GDM1 (cell line): ENCODE measurements around the gene FAM168A.
A peak's percentile ranks its signal among the peaks of the same experiment; 100 is the strongest.

Source experiments
- DNase-seq: peaks from one replicate; lab custom pipeline; 2025; lab: John Stamatoyannopoulos, UW

Gene FAM168A

DNA sequence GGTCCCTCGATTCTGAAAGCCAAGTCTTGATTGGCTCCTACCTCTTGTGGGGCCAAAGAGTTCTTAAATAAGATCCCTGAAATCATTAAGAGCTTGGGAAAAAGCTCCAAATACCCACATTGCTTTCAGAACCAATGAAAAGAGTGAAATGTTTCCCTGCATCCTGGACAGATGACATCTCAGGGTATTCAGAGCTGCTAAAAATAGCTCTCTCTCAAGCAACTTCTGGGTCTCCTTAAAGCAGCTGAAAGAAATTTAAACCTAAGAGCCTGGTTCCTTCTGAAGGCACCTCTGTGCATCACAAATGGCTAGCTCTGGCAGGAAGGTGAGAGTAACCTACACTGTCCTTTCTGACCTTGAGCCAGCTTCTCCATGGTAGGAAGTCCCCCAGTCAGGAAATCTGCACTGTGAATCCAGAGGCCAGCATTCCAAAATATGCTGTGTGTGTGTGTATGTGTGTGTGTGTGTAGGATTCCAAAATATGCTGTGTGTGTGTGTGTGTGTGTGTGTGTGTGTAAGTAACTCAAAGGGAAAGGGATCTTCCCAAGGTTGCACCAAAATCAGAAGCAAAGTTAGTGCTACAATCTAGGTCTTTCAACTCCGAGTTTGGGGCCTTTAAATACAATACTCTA is 171.6 kb downstream of the FAM168A start:
- DNase-seq, result no peak

DNA sequence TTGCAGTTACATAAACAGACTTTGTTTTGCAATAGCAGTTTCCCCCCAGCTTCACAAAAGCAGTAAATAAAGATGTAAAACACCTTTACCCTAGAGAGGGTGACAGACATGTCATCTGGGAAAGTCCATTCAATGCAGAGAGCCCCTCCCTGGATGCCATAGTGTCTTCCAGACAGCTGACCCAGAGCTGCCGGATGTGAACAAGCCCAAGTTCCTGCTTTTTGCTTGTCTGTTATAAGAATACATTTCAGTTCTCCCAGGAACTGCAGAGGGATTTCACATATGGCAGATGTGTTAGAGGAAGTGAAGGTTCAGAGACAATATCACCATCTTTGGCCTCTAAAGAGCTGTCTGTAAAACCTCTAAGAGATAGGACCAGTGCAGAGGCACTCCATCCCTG is 172.8 kb downstream of the FAM168A start:
- no peak for DNase-seq

DNA sequence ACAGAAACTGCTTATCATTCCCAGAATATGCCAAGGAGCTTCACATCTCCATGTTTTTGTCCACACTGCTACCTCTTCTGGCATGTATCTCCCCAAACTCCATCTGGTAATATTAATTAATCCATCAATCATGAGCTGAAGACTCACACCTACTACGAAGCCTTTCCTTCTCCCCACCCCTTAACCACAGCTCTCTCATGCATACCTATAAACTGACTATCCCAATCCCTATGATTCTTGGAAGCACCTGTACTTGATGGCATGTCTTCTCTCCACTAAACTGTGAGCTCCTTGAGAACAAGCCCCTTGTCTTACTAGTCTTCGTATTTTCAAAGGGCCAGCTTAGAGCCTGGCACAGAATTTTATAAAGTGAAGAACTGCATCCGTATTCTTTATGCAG is 174.4 kb downstream of the FAM168A start:
- no peak for DNase-seq

DNA sequence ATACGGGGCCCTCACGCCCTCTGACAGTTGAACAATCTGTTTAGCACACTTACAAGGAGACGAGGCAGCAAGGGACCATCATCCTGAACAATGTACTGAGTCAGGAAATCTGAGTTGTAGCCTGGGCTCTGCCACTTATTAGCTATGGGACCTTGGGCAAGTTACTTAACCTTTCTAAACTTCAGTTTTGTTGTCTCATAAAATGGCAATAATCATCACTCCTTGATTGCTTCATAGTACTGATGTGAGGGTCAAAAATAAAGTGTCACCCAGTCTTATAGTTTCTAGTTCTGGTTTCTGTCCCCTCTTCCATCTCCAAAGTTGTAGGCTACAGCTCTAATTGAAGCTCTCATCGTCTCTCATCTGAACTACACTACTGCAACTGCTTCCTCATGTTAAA is 175.0 kb downstream of the FAM168A start:
- DNase-seq, result no peak

DNA sequence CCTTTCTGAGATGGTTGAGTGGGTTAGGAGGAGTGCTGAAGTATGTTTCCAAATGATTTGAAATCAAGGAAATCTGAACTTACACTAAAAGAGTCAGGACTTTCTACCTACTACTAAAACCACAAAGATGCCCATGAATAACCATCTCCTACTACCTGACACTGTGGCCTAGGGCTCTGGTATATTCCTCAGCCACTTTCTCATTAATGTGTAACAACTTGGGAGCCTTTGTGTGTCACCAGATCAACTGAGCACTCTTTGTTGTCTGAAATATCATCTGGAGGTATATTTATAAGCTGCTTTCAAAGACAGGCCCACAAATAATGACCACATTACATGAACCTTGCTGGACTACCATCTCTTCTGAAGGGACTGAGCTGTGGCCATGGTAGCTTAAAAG is 177.8 kb downstream of the FAM168A start:
- no peak for DNase-seq

DNA sequence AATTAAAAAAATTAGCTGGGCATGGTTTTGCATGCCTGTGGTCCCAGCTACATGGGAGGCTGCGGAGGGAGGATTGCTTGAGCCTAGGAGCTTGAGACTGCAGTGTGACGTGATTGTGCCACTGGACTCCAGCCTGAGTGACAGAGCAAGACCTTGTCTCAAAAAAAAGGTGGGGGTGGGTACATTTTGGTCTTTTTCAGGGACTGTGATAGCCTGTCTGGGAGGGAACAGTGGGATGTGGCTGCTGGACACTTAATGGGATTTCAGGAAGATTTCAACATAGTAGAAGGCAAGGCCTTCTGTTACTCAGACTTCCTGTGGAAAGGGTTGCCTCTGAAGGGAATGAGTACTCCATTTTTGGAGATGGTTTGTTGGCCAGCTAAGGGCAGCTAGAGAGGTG is 181.1 kb downstream of the FAM168A start:
- DNase-seq, result no peak

DNA sequence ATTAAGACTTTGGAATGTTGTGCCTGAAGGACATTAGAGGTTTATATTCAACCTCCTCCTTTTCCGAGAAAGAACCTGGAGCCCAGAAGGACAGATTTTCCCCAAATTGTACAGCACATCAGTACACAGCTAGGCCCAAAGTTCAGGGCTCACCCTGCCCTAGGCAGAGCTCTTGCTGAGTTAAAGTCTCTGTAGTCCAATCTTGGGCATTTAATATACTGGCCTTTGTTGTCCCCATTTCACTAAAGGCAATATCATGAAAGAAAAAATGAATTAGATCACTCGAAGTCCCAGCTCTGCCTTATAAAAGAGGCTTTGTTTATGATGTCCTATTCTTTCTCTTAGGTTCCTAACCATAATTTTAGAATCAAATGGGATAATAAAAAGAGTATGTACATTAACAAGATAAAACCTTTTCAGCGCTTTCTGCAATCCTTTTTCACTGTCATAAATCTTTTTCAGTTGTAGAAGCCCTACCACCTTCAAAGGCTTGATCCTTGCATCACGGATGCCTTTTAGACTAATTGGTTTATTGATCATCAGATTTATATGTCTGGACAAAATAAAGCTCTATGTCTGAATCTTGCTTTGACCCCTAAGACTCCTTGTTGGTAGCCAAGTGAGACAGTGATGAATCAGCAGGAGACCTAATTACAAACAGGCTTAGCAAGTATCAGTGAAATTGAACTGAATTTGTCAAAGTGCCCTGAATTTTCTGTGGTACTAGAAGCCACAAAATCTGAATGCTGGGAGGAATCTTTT is 181.9 kb downstream of the FAM168A start:
- DNase-seq, result no peak

DNA sequence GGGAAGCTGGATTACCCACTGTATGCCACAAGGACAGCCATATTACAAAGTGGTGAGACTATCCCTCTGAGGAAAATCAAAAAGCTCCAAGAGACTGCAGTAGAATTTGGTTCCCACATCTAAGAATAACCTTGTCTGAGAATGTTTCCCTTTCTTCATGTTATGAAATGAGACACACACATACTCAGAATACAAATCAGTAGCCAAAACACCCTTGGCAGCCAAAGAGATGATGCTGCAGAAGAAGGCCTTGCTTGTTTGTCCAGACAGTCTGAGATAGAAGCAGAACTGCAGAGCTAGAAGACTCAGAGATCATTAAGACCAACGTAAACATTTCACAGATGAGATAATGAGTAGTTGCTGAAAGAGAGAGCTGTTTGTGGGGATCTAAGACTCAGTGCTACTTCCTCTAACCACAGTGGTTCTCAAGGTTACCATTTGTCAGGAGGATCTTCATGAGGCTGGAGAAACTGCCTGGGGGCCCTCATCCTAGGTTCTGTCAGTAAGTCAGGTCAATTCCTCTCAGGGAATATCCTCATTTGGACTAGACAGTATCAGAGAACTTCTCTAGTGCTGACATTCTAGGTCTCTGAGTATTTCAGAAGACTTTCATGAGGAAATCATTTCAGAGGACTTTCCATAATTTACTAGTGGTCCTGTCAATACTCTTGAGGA is 182.8 kb downstream of the FAM168A start:
- no peak for DNase-seq

DNA sequence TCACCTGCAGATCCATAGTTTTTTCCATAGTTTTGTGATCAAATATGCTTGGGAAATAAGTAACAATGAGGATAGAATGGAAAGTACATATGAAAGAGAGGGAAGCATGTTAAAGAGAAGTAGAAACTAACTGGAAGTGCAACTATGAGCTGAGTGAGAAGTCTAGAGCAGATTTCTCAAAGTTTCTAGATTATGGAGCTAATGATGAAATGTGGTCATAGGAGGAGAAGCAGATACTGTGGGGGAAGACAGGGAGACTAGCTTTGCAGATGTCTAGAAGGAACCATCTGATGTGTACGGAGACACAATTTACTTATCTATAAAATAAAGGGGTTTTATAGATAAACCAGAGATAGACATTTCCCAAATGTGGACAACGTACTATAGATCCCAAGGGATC is 184.7 kb downstream of the FAM168A start:
- no peak for DNase-seq

DNA sequence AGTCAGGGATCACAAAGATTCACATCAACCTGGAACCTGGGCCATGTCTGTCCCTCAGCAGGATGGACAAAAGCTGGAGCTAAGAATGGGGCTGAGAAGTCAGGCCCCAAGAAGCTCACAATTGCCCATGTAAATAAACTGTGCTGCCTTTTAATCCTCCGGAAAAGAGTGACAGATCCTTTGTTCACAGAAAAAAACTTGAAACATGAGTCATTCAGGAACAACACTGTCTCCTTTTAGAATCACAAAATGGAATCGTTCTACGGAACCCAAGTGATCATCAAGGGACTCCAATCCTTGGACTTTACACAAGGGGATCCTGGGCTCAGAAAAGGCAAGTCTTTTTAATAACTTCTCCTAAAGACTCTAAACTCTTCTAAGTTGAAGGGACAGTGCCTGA is 185.6 kb downstream of the FAM168A start:
- no peak for DNase-seq

DNA sequence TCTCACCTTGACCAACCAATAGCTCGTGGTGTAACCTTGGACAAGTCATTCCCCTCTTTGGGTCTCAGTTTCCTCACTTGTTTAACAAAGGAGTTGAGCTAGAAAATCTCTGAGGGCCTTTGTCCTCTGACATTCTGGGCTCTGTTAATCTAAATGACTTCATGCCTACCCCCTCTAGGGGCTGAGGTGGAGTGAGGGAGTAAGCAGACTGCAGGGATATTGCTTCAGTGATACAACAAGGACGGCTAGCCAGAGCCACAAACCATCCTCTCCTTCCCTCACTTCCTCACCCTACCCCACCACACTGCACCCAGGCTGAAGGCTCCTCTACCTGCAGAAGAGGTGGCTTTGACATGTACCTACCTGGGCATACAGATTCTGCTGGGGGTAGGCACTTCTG is 186.9 kb downstream of the FAM168A start:
- DNase-seq, result no peak

DNA sequence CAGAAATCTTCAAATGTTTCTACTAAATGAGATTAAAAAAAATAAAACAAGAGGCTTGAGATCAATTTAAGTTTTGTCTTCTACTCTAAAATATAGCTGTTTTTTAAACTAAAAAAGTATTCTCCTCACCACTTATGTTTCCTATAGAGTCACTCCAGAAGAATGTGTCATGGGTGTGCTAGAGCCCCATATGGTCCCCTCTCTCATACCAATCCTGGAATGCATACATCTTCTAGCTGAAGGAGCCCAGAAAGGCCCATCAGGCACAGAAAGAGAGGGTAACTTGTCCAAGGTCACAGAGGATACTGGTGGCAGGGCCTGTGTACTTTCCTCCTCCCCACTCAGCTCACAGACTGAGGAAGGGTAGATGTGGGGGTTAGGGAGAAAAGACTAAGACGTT is 187.3 kb downstream of the FAM168A start:
- DNase-seq, result no peak

DNA sequence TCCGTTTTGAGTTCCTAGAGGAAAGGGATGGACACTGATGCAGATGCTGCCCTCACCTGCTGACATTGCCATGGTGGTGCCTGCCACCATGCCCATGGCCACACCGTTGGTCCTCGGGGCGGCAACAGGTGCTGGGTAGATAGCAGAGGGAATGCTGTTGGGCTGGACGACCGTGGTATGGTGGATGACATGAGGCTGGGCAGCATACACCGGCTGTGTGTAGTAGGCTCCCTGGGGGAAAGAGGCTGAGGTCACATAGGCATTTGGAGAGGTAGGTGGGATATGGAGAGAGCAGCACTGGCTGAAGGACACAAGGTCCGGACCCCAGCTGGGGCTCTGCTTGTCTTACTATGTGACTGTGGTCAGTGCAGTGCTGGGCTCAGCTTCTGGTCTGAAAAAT is 188.5 kb downstream of the FAM168A start:
- DNase-seq, result no peak

DNA sequence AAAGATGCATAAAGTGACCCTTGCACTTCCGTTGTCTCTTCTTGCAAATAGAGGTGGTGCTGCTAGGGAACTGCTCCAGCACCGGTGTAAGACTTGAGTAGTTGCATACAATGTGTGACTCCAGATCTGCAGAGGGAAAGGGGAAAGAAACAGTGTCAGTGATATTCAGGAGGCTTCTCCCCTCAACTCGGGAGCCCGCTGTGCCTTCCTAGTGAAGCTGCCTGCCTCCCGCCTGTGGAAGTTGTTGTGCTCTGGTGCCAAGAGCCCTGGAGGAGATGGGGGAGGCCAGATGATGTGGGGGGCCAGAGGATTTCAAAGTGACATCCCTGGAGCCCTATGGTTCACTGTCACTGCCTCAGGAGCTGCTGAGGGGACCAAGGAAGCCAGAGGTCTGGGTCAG is 191.3 kb downstream of the FAM168A start:
- no peak for DNase-seq

DNA sequence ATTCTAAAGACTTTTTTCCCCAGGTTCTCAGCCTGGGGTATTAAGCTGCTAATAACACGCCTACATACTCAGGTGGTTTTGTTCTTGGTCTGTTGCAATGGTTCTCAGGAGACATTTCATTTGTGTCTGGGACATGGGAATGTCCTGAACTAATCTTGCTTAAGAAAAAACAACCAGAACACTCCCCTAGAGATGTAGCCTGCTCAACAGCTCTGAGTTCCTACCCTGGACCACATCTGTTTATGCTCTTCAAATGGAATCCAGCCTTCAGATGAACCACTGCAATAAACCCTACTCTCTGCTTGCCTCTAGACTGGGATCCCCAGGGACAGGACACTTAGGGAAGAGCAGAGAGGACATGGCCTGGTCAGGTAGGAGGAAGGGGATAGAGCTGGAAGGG is 191.8 kb downstream of the FAM168A start:
- no peak for DNase-seq

DNA sequence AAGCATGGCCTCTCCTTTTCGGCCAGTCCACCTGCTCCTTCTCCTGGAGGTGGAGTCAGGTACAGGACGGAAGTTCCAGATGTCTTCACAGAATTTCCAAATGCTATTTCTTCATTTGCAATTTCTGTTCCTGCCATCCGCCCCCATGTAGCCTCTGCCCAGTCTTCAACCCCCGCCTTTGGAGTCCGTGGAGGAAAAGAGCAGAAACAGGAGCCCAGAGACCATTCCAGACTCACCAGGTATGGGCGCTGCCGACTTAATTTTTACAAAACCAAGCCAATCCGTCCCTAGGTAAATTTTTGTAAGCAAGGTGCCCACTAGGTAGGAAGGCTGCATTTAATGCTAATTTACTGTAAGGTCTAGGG is 192.8 kb downstream of the FAM168A start:
- DNase-seq, result no peak

DNA sequence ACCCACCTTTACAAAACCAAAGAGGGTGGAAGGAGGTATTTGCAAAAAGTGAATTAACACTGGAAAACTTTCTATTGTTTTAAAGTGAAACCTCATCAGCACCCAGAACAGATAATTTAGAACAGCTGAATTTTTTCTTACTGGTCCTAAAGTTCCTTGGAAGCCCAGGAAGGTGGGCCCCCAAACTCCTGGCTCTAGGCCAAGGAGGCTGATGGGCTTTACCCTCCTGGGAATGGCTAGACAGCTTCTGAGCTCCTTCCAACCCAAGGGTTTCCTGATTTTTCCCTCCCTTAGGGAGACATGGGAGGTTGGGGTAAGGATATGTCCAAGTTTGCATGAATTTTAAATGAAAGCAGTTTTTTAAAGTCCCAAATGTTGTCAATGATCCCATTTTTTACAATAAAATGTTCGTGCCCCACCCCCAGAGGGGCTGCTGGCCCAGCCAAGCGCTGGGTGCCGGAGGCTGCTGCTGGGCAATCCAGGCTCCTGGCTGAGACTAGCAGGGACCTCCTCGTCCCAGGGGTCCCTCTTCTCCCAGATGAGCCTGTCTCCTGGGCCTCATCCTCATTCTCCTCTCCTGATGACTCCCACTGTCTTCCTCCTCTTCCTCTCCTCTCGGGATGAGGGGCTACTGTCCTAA is 193.3 kb downstream of the FAM168A start:
- DNase-seq, result no peak

DNA sequence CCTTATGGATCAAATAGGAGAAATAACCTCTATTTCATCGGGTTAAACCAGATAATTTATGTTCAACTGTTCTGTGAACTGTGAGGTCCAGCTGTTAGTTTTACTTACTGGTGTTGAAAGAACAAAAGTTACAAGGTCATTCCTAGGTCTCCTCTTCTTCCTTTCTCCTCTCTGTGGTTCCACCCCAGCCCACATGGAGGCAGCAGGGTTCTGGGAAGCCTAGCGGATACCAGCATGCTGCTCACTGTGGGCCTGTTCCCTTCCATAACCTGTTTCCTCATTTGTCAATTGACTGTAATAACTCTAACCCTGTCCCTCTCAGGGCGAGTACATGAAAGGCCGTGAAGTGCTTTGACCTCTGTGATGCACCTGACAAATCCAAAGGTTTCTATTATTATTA is 193.9 kb downstream of the FAM168A start:
- DNase-seq, result peak; percentile 16

DNA sequence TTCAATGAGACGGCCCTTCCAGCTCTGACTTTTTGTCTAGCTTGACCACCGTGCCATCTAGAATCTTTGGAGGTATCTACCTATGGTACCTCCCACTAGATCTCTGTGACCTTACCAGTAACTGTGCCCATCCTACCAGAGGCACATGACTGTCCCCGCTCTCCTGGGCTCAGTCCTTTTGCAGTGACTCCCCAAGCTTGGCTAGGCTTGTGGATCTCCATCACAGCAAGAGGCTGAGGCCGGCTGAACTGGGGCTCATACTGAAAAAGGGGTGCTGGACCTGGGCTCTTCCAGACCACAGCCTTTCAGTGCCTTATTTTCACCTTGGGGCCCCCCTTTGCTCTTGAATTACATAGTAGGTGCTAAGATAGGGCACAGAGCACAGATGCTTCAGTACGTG is 194.4 kb downstream of the FAM168A start:
- DNase-seq, result no peak

DNA sequence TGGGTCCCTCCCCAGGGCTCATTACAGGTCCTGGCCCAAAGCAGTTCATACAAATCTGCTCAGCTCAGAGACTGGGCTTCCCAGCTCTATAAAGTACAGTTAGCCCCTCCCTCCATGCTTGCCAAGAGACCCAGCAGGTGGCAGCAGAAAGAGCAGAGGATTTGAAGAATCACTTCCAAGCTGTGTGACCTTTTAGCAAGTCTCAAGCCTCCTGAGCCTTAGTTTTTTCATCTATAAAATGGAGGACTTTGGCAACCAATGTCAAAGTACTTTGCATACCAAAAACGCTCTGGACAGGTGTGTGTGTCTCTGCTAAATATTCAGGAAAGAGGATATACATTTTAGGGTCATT is 195.1 kb downstream of the FAM168A start:
- DNase-seq, result no peak

DNA sequence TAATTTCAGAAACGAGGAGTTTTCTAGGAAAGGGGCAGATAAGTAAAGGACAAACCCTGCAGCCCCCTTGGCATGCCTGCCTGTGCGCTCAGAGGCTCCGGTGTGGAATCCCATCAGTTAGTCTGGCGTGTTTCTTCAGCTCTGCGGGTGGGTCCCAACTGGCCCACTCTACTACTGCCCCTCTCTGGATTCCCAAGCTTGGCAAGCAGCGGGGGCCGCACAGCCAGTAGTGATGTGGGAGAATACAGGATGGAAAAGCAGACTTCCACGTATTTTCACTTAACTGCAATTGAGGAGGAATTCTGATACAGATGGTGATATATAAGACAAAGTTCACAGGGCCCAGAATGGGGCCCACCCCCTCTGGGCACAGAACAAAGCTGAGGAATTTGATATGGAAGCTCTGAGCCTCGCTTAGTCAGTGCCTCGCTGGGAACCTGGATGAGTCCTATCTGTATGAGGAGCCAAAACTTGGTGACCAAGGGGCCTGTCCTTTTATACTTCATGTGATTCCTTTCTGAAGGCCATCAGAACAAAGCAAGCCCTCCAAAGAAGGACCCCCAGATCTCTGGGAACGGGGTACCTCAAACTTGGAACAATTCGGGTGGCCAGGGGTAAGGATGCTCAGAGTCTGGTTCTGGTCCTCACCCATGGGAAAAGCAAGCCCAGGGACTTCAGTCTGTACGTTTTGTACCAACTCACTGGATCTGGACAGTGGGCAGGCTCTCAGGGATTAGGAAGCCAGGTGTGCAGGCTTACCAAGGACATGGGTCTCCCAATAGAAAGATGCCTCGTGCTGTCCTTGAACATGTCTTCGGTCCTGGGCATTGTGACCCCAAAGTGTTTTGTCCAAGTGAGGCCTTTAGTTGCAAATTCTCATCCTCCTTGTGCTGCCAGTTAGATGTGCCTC is 195.7 kb downstream of the FAM168A start:
- no peak for DNase-seq
